Neural progenitor cell (in vitro differentiated cells): ENCODE data around the gene TC2N. TPM values are rescaled to one million over a fixed set of nuclear protein-coding genes. Genes with fewer than 3 reads are reported as not detected.

Experiments
- DNase-seq: peaks from one replicate; pipeline ENCODE4 v3.0.0-alpha.2; 2016; ENCODE audit warnings: low spot score
- H2AFZ ChIP-seq: fragments of 200-600 bp; sonication (generic); replicated peaks from 2 replicates; pipeline ENCODE4 v1.6.1; 2016; ENCODE audit warnings: antibody characterized with exemption
- H3F3A ChIP-seq: fragments of 200-600 bp; sonication (generic); 2 replicates; pipeline ENCODE4 v1.6.1; 2016; ENCODE audit warnings: antibody characterized with exemption, low read depth
- H3K27ac ChIP-seq: fragments of 200-600 bp; sonication (generic); 2 replicates; pipeline ENCODE4 v1.5.1; 2016; ENCODE audit warnings: mild to moderate bottlenecking
- H3K27me3 ChIP-seq: fragments of 200-600 bp; sonication (generic); 2 replicates; pipeline ENCODE4 v1.6.1; 2016; ENCODE audit warnings: mild to moderate bottlenecking, moderate library complexity
- H3K36me3 ChIP-seq: fragments of 200-600 bp; sonication (generic); 2 replicates; pipeline ENCODE4 v1.5.1; 2016
- H3K4me1 ChIP-seq: fragments of 200-600 bp; sonication (generic); 2 replicates; pipeline ENCODE4 v1.6.1; 2016; ENCODE audit warnings: mixed run types
- H3K4me2 ChIP-seq: fragments of 200-600 bp; sonication (generic); 2 replicates; pipeline ENCODE4 v1.6.1; 2016
- H3K4me3 ChIP-seq: fragments of 200-600 bp; sonication (generic); 2 replicates; pipeline ENCODE4 v1.5.1; 2016
- H3K79me2 ChIP-seq: fragments of 200-600 bp; sonication (generic); 2 replicates; pipeline ENCODE4 v1.6.1; 2016; ENCODE audit warnings: low read depth
- H3K9ac ChIP-seq: fragments of 200-600 bp; sonication (generic); 2 replicates; pipeline ENCODE4 v1.6.1; 2016
- H3K9me3 ChIP-seq: fragments of 200-600 bp; sonication (generic); 2 replicates; pipeline ENCODE4 v1.5.1; 2016; ENCODE audit warnings: low read depth
- H4K20me1 ChIP-seq: fragments of 200-600 bp; sonication (generic); 2 replicates; pipeline ENCODE4 v1.6.1; 2016; ENCODE audit warnings: low read depth
- H3K27ac Mint-ChIP-seq: 3 replicates; pipeline ENCODE4 v1.8.0; 2021; ENCODE audit warnings: mixed read lengths
- H3K27me3 Mint-ChIP-seq: 2 replicates; pipeline ENCODE4 v1.8.0; 2022; ENCODE audit warnings: low read depth, mild to moderate bottlenecking, inconsistent platforms, moderate library complexity, mixed read lengths; ENCODE audit not compliant: insufficient read depth
- H3K36me3 Mint-ChIP-seq: 3 replicates; pipeline ENCODE4 v1.8.0; 2021; ENCODE audit warnings: mixed read lengths
- H3K4me1 Mint-ChIP-seq: 3 replicates; pipeline ENCODE4 v1.8.0; 2021; ENCODE audit warnings: mixed read lengths
- H3K4me3 Mint-ChIP-seq: 3 replicates; pipeline ENCODE4 v1.8.0; 2021; ENCODE audit warnings: mild to moderate bottlenecking, moderate library complexity, mixed read lengths
- H3K9me3 Mint-ChIP-seq: 3 replicates; pipeline ENCODE4 v1.8.0; 2020; ENCODE audit warnings: mixed read lengths
- CTCF ChIP-seq: fragments of 200-600 bp; sonication (generic); IDR thresholded peaks from 2 replicates; pipeline ENCODE4 v1.5.1; 2017; ENCODE audit warnings: antibody characterized with exemption, mild to moderate bottlenecking
- EZH2 ChIP-seq: fragments of 200-600 bp; sonication (generic); IDR thresholded peaks from 2 replicates; pipeline ENCODE4 v1.6.1; 2017; ENCODE audit warnings: antibody characterized with exemption, mild to moderate bottlenecking, moderate library complexity
- EZH2phosphoT487 ChIP-seq: fragments of 200-600 bp; sonication (generic); IDR thresholded peaks from 2 replicates; pipeline ENCODE4 v1.6.1; 2017; ENCODE audit warnings: antibody characterized with exemption
- total RNA-seq: library from RNA; depleted of rRNA; stranded (reverse); fragments of >200 nt; gene quantifications from 2 replicates; pipeline ENCODE4 v1.2.3, GENCODE V29; 2015; ENCODE audit warnings: low replicate concordance

TC2N gene
- total RNA-seq, 1 donor from 2014 or later, result 5.8 TPM

- peaks cover 11% of the 10 kb centered on the region for H3K27me3 Mint-ChIP-seq
- H3K27me3 ChIP-seq, result no peaks in the 10 kb centered on the region
- no peaks in the 10 kb centered on the region for H3K36me3 Mint-ChIP-seq
These were observed 10.1 kb upstream of the TC2N start for GRCh38 chr14:91877376-91877915.

GRCh38 chr14:91876492-91876891 lies 9.2 kb upstream of the TC2N start:
- TF ChIP-seq CTCF, result no peak
- no peak for TF ChIP-seq EZH2phosphoT487
- no peak for TF ChIP-seq EZH2
- Mint-ChIP-seq H3K27me3 (peaks cover 12% of the 10 kb centered on the region), H3K4me3 (no peak overlapping the region), H3K36me3 (no peaks in the 10 kb centered on the region), H3K9me3 (no peaks in the 10 kb centered on the region), H3K4me1 (no peaks in the 10 kb centered on the region), H3K27ac (no peak overlapping the region)
- H4K20me1 ChIP-seq, result no peaks in the 10 kb centered on the region
- no peaks in the 10 kb centered on the region for H3K9me3 ChIP-seq
- H3K27ac ChIP-seq, result no peak overlapping the region
- H3K36me3 ChIP-seq, result no peaks in the 10 kb centered on the region
- no peak overlapping the region for H2AFZ ChIP-seq
- no peak overlapping the region for H3K9ac ChIP-seq
- H3K4me2 ChIP-seq, result no peak overlapping the region
- no peaks in the 10 kb centered on the region for H3K4me1 ChIP-seq
- no peak overlapping the region for H3K4me3 ChIP-seq
- no peaks in the 10 kb centered on the region for H3K79me2 ChIP-seq
- H3K27me3 ChIP-seq, result no peaks in the 10 kb centered on the region
- DNase-seq, result no peak
- H3F3A ChIP-seq, result no peaks in the 10 kb centered on the region

More at GRCh38 chr14:91877376-91877915, 10.1 kb upstream of the TC2N start:
- H2AFZ ChIP-seq, result no peak overlapping the region
- Mint-ChIP-seq H3K4me1 (no peaks in the 10 kb centered on the region), H3K9me3 (no peaks in the 10 kb centered on the region), H3K27ac (no peak overlapping the region), H3K4me3 (no peak overlapping the region)
- no peak overlapping the region for H3K27ac ChIP-seq
- no peak overlapping the region for H3K4me3 ChIP-seq
- no peaks in the 10 kb centered on the region for H3K79me2 ChIP-seq
- H3K9ac ChIP-seq, result no peak overlapping the region
- no peaks in the 10 kb centered on the region for H3K9me3 ChIP-seq
- H3K4me1 ChIP-seq, result no peaks in the 10 kb centered on the region
- H3F3A ChIP-seq, result no peaks in the 10 kb centered on the region
- H3K4me2 ChIP-seq, result no peak overlapping the region
- DNase-seq, result no peak
- H3K36me3 ChIP-seq, result no peaks in the 10 kb centered on the region
- H4K20me1 ChIP-seq, result no peaks in the 10 kb centered on the region
- no peak for TF ChIP-seq EZH2phosphoT487
- TF ChIP-seq CTCF, result no peak
- TF ChIP-seq EZH2, result no peak

GRCh38 chr14:91875525-91876286 lies 8.4 kb upstream of the TC2N start:
- Histone ChIP-seq H3K36me3 (no peaks in the 10 kb centered on the region), H3K27me3 (no peaks in the 10 kb centered on the region), H3K9me3 (no peaks in the 10 kb centered on the region), H3K4me2 (no peak overlapping the region), H3K27ac (no peak overlapping the region), H2AFZ (no peak overlapping the region), H3K79me2 (no peaks in the 10 kb centered on the region), H3K4me1 (no peaks in the 10 kb centered on the region), H4K20me1 (no peaks in the 10 kb centered on the region), H3F3A (no peaks in the 10 kb centered on the region), H3K9ac (no peak overlapping the region), H3K4me3 (no peak overlapping the region)
- no peak for DNase-seq
- TF ChIP-seq EZH2phosphoT487, result no peak
- Mint-ChIP-seq H3K4me3 (no peak overlapping the region), H3K27me3 (peaks cover 12% of the 10 kb centered on the region), H3K36me3 (no peaks in the 10 kb centered on the region), H3K4me1 (no peaks in the 10 kb centered on the region), H3K27ac (no peak overlapping the region), H3K9me3 (no peaks in the 10 kb centered on the region)
